ENCODE data around the gene CAMSAP1. TPM values are rescaled to one million over a fixed set of nuclear protein-coding genes. Genes with fewer than 3 reads are reported as not detected.

Gene CAMSAP1
- total and polyA plus RNA-seq, 4 donors = 5.0 to 29.8 (median 15.1) TPM

DNA sequence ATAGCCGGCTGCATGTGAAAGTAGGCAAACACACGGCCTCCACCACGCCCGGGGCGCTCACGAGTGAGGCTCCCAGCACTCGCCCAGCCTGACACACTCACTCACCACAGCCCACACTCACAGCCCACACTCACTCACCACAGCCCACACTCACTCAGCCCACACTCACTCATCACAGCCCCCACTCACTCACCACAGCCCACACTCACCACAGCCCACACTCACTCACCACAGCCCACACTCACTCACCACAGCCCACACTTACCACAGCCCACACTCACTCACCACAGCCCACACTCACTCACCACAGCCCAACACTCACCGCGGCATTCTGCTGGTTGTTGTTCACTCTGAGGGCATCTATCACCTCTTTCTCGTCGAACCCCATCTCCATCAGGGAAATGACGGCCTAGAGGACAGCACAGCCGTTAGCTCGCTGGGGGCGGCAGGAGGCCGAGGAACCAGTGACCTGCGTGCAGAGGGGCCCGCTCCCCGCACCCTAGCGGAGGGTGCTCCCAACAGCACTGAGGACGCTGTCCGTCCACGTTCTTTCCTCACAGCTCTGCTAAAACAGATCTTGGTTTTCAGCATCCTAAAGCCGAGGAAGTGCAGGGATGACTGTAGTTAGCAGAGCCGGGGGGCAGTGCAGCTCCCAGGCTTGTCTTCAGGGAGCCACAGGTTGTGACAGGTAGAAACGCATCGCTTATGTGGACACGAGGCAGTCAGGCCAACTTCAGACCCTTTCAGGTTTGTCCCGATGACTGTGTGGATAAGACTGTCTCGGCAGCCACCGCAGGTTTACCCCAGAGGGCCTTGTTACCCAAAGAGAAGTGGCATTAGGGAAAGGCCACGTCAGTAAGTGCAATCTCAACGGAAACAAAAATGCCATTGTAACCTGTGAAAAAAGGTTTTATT lies 32.3 kb upstream of the CAMSAP1 start:
- Histone ChIP-seq H3K4me1 (ENCODE audit: control insufficient read depth in 5 of 5, insufficient read depth in 5 of 5, low read length in 5 of 5) (no peaks in the 10 kb centered on the region), H3K4me3 (no peak overlapping the region), H3K27ac (ENCODE audit: low read depth in 1 of 2, low read length in 1 of 2) (no peak overlapping the region), H3K9me3 (ENCODE audit: control insufficient read depth in 4 of 4, insufficient read depth in 3 of 4, low read length in 3 of 4) (no peaks in the 10 kb centered on the region), H3K27me3 (ENCODE audit: control insufficient read depth in 3 of 3, insufficient read depth in 3 of 3, low read length in 2 of 3) (no peaks in the 10 kb centered on the region), H3K36me3 (ENCODE audit: control insufficient read depth in 4 of 4, insufficient read depth in 4 of 4, low read length in 4 of 4) (peaks cover 6 to 47% (median 32%) of the 10 kb centered on the region in 4 donors), H3K9ac (ENCODE audit: insufficient read depth in 1 of 2, low read length in 2 of 2) (no peak overlapping the region)
- DNase-seq (no peak), ATAC-seq (ENCODE audit: insufficient read depth, low FRiP score) (no peak)
- TF ChIP-seq, protein P1, sequence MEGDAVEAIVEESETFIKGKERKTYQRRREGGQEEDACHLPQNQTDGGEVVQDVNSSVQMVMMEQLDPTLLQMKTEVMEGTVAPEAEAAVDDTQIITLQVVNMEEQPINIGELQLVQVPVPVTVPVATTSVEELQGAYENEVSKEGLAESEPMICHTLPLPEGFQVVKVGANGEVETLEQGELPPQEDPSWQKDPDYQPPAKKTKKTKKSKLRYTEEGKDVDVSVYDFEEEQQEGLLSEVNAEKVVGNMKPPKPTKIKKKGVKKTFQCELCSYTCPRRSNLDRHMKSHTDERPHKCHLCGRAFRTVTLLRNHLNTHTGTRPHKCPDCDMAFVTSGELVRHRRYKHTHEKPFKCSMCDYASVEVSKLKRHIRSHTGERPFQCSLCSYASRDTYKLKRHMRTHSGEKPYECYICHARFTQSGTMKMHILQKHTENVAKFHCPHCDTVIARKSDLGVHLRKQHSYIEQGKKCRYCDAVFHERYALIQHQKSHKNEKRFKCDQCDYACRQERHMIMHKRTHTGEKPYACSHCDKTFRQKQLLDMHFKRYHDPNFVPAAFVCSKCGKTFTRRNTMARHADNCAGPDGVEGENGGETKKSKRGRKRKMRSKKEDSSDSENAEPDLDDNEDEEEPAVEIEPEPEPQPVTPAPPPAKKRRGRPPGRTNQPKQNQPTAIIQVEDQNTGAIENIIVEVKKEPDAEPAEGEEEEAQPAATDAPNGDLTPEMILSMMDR (IDR thresholded peaks at IDR 0.05; ENCODE audit: control extremely low read depth, extremely low read depth) = no peak
- WGBS, 2 donors = 88 to 90% methylated on average over 33 of the region's 33 CpGs

DNA sequence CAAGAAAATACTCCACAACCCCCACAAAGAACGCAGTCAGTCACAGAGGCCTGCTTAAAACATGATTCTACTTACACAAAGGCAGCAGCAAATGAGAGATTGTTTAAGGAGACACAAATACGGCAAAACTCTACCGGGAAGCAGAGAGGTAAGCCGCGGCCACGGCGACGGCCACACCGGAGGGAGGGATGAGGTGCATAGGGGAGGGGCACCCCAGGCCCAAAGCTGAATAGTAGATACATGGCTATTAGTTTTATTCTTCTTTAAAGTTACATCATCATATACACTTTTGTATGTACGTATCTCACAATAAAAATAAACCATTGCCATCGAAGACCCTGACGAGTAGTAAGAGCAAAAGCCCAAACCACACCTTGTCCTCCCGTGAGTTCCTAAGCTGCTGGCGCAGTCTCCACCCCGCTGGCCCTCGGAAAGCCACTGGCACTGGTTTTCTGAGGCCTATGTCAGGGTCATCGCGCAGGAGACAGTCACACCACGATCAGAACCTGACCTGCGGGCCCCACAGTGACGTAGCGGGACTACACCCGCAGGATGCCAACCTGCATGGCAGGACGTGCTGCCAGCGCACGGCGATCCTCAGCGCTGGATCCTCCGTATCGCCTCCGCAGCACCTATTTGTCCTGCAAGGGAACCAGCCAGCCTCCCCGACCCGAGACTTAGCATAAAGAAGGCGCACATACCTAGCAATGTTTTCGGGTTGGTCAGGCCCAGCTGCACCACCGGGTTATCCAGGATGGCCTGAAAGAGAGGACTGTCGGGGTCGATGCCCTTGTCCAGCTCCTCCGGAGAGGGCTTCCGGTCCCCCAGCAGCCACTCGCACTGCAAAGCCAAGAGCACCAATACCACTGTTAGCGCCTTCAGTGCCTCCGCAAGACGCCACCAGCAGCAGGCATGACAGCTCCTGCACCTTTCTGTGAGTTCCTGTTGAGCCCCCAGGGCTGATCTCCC lies 30.5 kb upstream of the CAMSAP1 start:
- no peak for DNase-seq
- no peaks in the 10 kb centered on the region for H3K27me3 ChIP-seq (ENCODE audit: control insufficient read depth in 3 of 3, insufficient read depth in 3 of 3, low read length in 2 of 3)
- no peak overlapping the region for H3K27ac ChIP-seq (ENCODE audit: low read depth in 1 of 2, low read length in 1 of 2)
- 95 to 98% methylated on average over 44 of the region's 44 CpGs for WGBS, 2 donors
- ATAC-seq (ENCODE audit: insufficient read depth, low FRiP score) = no peak
- peaks cover 11 to 49% (median 26%) of the 10 kb centered on the region in 4 donors for H3K36me3 ChIP-seq (ENCODE audit: control insufficient read depth in 4 of 4, insufficient read depth in 4 of 4, low read length in 4 of 4)
- H3K9ac ChIP-seq (ENCODE audit: insufficient read depth in 1 of 2, low read length in 2 of 2) = no peak overlapping the region
- no peak overlapping the region for H3K4me3 ChIP-seq
- H3K9me3 ChIP-seq (ENCODE audit: control insufficient read depth in 4 of 4, insufficient read depth in 3 of 4, low read length in 3 of 4) = no peaks in the 10 kb centered on the region
- TF ChIP-seq, protein P1 (IDR thresholded peaks at IDR 0.05; ENCODE audit: control extremely low read depth, extremely low read depth) = no peak
- H3K4me1 ChIP-seq (ENCODE audit: control insufficient read depth in 5 of 5, insufficient read depth in 5 of 5, low read length in 5 of 5) = no peaks in the 10 kb centered on the region

- Histone ChIP-seq H3K9me3 (ENCODE audit: control insufficient read depth in 4 of 4, insufficient read depth in 3 of 4, low read length in 3 of 4) (no peaks in the 10 kb centered on the region), H3K27me3 (ENCODE audit: control insufficient read depth in 3 of 3, insufficient read depth in 3 of 3, low read length in 2 of 3) (no peaks in the 10 kb centered on the region), H3K4me1 (ENCODE audit: control insufficient read depth in 5 of 5, insufficient read depth in 5 of 5, low read length in 5 of 5) (no peaks in the 10 kb centered on the region), H3K27ac (ENCODE audit: low read depth in 1 of 2, low read length in 1 of 2) (no peak overlapping the region), H3K4me3 (no peak overlapping the region), H3K9ac (ENCODE audit: insufficient read depth in 1 of 2, low read length in 2 of 2) (no peak overlapping the region), H3K36me3 (ENCODE audit: control insufficient read depth in 4 of 4, insufficient read depth in 4 of 4, low read length in 4 of 4) (peaks cover 15 to 49% (median 21%) of the 10 kb centered on the region in 4 donors)
- TF ChIP-seq, protein P1 (IDR thresholded peaks at IDR 0.05; ENCODE audit: control extremely low read depth, extremely low read depth) = no peak
- ATAC-seq (ENCODE audit: insufficient read depth, low FRiP score) = no peak
- no peak for DNase-seq
- WGBS, 2 donors = 94 to 97% methylated on average over 13 of the region's 13 CpGs
Measured at GRCh38 chr9:135933114-135933513, 25.8 kb upstream of the CAMSAP1 start.

Measured in lung (tissue), 12 donors.